ENCODE data around the gene ADGRG7.

ADGRG7 gene

GRCh38 chr3:100740207-100740606, 130.8 kb downstream of the ADGRG7 start:
- Histone ChIP-seq H3K9me3 (replicated peaks; ENCODE audit: insufficient read depth, low read length) (no peaks in the 10 kb centered on the region), H3K9ac (ENCODE audit: low read length) (no peak overlapping the region), H2AFZ (ENCODE audit: low read length) (no peak overlapping the region), H3K4me1 (ENCODE audit: low read length) (peaks cover 11% of the 10 kb centered on the region), H3K27ac (ENCODE audit: low read length) (no peak overlapping the region), H3K27me3 (replicated peaks; ENCODE audit: insufficient read depth, low read length) (no peaks in the 10 kb centered on the region), H3K79me2 (ENCODE audit: low read length) (peaks cover 37% of the 10 kb centered on the region), H4K20me1 (ENCODE audit: insufficient read depth, low read length) (no peaks in the 10 kb centered on the region), H3K4me2 (ENCODE audit: low read depth, low read length) (no peak overlapping the region), H3F3A (ENCODE audit: insufficient read depth, low read length) (no peaks in the 10 kb centered on the region), H3K36me3 (replicated peaks; ENCODE audit: insufficient read depth, low read length) (peaks cover 23% of the 10 kb centered on the region), H3K9me2 (replicated peaks; ENCODE audit: insufficient read depth, low read length) (no peaks in the 10 kb centered on the region), H3K4me3 (ENCODE audit: low read length) (no peak overlapping the region)
- no peak for DNase-seq
- TF ChIP-seq EZH2phosphoT487 (IDR thresholded peaks at IDR 0.05; ENCODE audit: low read length) (no peak), CTCF (IDR thresholded peaks at IDR 0.05; ENCODE audit: low read length) (no peak)

- Histone ChIP-seq H3K27ac (ENCODE audit: low read length) (no peak overlapping the region), H3K4me3 (ENCODE audit: low read length) (no peak overlapping the region), H3K79me2 (ENCODE audit: low read length) (peaks cover 14% of the 10 kb centered on the region), H3F3A (ENCODE audit: insufficient read depth, low read length) (no peaks in the 10 kb centered on the region), H3K36me3 (replicated peaks; ENCODE audit: insufficient read depth, low read length) (peaks cover 14% of the 10 kb centered on the region; the same call in 1 of the 2 replicates), H2AFZ (ENCODE audit: low read length) (no peak overlapping the region), H3K27me3 (replicated peaks; ENCODE audit: insufficient read depth, low read length) (no peaks in the 10 kb centered on the region), H3K4me1 (ENCODE audit: low read length) (no peaks in the 10 kb centered on the region), H3K9ac (ENCODE audit: low read length) (no peak overlapping the region), H4K20me1 (ENCODE audit: insufficient read depth, low read length) (no peaks in the 10 kb centered on the region), H3K9me3 (replicated peaks; ENCODE audit: insufficient read depth, low read length) (no peaks in the 10 kb centered on the region), H3K9me2 (replicated peaks; ENCODE audit: insufficient read depth, low read length) (no peaks in the 10 kb centered on the region), H3K4me2 (ENCODE audit: low read depth, low read length) (no peak overlapping the region)
- no peak for TF ChIP-seq CTCF (IDR thresholded peaks at IDR 0.05; ENCODE audit: low read length)
- TF ChIP-seq EZH2 (optimal IDR thresholded peaks at IDR 0.05; ENCODE audit: low read depth, low read length), result no peak
- no peak for DNase-seq
These were observed 134.1 kb downstream of the ADGRG7 start for GRCh38 chr3:100743535-100743934.

- no peak for TF ChIP-seq EZH2phosphoT487 (IDR thresholded peaks at IDR 0.05; ENCODE audit: low read length)
- no peak for TF ChIP-seq EZH2 (optimal IDR thresholded peaks at IDR 0.05; ENCODE audit: low read depth, low read length)
- no peak for TF ChIP-seq CTCF (IDR thresholded peaks at IDR 0.05; ENCODE audit: low read length)
These were observed 135.3 kb downstream of the ADGRG7 start for GRCh38 chr3:100744671-100745070.

More at GRCh38 chr3:100744671-100745070, 135.3 kb downstream of the ADGRG7 start:
- peaks cover 8% of the 10 kb centered on the region for H3K79me2 ChIP-seq (ENCODE audit: low read length)
- H3K9me2 ChIP-seq (replicated peaks; ENCODE audit: insufficient read depth, low read length), result no peaks in the 10 kb centered on the region
- no peaks in the 10 kb centered on the region for H3K9me3 ChIP-seq (replicated peaks; ENCODE audit: insufficient read depth, low read length)
- H4K20me1 ChIP-seq (ENCODE audit: insufficient read depth, low read length), result no peaks in the 10 kb centered on the region
- no peak overlapping the region for H3K4me2 ChIP-seq (ENCODE audit: low read depth, low read length)
- H3K27ac ChIP-seq (ENCODE audit: low read length), result no peak overlapping the region
- no peaks in the 10 kb centered on the region for H3K4me1 ChIP-seq (ENCODE audit: low read length)
- no peaks in the 10 kb centered on the region for H3K27me3 ChIP-seq (replicated peaks; ENCODE audit: insufficient read depth, low read length)
- H3K4me3 ChIP-seq (ENCODE audit: low read length), result no peak overlapping the region
- no peak overlapping the region for H3K9ac ChIP-seq (ENCODE audit: low read length)
- no peak for DNase-seq
- H3F3A ChIP-seq (ENCODE audit: insufficient read depth, low read length), result no peaks in the 10 kb centered on the region
- H2AFZ ChIP-seq (ENCODE audit: low read length), result no peak overlapping the region
- peaks cover 12% of the 10 kb centered on the region; the same call in 1 of the 2 replicates for H3K36me3 ChIP-seq (replicated peaks; ENCODE audit: insufficient read depth, low read length)

All from MM.1S (cell line).